HG02938 (cell line): ENCODE data around the gene APBB2.
"Not testable (repeated sequence)": the region's sequence is repeated elsewhere in the genome, so short reads cannot be mapped to it uniquely, and the experiment has no call there.

Experiments used
- ATAC-seq: cut with Tn5 transposase; IDR thresholded peaks from one replicate; pipeline ENCODE4 v1.9.1; 2021; ENCODE audit warnings: mild to moderate bottlenecking, moderate library complexity; ENCODE audit not compliant: unreplicated experiment

The APBB2 gene

DNA sequence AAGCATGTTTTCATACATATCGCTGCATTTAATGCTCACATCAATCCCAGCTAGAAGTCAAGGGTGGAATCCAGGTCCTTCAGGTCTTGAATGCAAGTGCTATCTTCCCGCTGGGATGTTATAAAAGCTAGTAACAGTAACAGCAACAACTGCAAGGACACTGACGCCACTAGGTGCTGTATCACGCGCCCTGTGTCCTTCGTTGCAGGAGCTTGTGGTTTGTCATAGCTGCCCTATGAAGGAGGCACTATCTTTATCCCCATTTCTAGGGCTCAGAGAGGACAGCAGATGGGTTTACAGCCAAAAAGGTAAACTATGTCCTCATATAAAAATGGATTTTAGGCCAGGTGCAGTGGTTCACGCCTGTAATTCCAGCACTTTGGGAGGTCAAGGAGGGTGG, 261.7 kb downstream of the APBB2 start:
- ATAC-seq = no peak

- ATAC-seq = no peak
Observed at GRCh38 chr4:40952217-40952616, 262.1 kb downstream of the APBB2 start.

GRCh38 chr4:40951026-40951425, 263.3 kb downstream of the APBB2 start:
- no peak for ATAC-seq

DNA sequence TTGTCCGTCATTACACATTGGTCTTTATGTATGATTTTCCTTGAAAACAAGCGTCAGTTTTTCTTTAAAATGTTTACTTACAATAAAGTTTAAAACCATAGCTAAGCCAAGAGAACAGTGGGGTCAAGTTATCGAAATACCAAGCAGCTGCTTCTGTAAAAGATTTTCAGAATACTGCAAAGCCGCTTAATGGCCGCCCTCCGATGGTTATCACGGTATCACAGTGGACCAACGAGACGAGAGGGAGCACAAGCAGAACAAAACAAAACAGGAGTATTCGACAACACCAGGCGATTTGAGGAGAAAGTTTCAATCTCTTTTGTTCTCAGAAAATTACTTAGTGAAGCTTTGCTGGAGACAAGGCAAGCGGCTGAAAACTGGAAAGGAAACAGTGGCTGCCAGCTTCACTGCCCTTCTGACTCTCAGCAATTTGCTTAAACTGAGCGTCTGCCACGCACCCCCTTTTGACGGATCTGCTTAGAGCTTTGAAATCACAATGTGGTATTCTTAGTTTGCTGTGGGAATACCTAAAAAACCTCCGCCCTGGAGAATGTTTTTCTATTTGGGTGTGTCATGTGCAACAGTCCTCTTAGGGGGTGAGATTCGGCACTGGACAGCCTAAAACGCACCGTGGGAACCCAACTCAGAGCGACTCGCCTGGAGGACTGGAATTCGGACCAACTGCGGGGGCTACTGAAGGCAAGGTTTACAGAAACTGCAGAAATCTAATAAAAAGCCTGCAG, 264.8 kb downstream of the APBB2 start:
- ATAC-seq = no peak

- no peak for ATAC-seq
Observed at GRCh38 chr4:40948014-40948413, 266.3 kb downstream of the APBB2 start.

DNA sequence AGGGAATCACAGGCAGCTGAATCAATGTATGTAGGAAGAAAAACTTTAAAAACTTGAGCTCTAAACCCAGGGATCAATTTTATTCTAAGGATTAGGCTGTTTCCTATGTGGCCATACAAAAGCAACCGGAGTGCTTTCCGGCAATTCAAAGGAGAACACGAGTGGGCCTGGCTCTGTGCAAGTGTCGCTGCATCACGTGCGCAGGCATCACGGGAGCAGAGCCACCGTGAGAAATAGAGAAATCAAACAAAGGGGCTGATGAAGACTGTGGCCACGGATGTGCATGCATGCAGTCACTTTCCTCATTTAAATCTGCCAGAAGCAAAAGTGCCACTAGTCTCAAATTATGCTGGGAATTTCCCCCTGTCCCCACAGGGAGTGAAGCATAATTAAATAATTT, 267.7 kb downstream of the APBB2 start:
- ATAC-seq = no peak

DNA sequence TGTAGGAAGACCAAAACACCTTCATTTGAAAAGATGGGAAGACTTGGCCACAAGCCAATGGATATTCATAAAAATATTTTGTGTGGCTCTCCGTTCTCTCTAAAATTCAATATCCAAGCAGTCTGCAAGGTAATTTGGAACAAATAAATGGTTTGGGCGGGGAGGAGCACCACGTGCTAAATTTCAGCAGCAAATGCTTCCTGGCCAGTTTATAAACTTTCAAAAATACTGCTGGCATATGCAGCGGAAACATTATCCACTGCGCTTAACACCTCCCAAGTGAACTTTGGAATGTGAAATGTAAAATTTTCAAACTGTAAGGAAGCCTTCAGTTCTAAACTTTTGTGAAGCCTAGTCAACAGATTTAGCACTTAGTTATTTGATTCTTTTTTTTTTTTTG, 273.6 kb downstream of the APBB2 start:
- no peak for ATAC-seq

DNA sequence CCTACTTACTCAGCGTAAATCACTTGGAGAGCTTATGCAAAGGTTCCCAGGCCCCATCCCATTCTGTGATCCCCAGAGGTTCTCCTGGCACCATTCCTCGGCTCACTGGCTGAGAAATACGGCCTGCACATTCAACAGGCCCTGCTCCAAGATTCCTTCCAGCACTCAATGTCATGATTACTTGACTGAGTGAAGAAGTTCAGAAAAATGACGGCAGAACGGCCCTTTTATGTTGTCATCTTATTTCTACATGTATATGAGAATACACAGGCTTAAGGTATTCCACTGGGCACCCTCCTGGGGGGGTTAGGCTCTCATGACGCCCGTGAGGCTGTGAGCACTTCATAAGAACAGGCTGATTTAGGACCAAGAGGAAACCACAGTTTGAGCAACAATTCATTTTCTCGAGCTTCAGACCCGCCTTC, 274.0 kb downstream of the APBB2 start:
- no peak for ATAC-seq

- no peak for ATAC-seq
Observed at GRCh38 chr4:40939856-40940255, 274.5 kb downstream of the APBB2 start.

- no peak for ATAC-seq
Observed at GRCh38 chr4:40938337-40938736, 276.0 kb downstream of the APBB2 start.

DNA sequence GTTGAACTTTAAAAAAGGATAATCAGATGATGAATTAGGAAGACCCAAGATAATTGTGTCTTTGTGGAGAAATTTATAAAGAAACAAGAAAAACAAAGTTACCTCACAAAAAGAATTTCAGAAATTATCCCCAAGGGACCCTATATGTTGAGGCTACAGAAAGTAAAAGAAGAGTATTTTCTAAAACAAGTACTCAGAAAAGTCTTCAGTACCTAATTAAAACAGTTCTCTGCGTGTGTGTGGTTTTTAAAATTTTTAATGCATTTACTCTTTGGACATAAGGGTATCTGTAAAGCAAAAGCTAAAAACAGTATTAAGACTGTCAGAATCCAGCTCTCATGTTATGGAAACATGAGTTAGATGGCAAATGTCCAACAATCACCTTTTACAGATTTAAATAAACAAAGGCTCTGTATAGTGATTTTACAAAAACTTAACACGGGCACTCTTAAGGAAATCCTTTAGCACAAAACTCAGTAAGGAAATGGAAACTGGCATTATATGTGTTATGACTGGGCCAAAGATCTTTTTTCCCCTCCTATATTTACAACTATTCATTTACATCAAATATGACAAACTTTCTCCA, 277.1 kb downstream of the APBB2 start:
- ATAC-seq = no peak

GRCh38 chr4:40934676-40935075, 279.7 kb downstream of the APBB2 start:
- ATAC-seq = no peak

DNA sequence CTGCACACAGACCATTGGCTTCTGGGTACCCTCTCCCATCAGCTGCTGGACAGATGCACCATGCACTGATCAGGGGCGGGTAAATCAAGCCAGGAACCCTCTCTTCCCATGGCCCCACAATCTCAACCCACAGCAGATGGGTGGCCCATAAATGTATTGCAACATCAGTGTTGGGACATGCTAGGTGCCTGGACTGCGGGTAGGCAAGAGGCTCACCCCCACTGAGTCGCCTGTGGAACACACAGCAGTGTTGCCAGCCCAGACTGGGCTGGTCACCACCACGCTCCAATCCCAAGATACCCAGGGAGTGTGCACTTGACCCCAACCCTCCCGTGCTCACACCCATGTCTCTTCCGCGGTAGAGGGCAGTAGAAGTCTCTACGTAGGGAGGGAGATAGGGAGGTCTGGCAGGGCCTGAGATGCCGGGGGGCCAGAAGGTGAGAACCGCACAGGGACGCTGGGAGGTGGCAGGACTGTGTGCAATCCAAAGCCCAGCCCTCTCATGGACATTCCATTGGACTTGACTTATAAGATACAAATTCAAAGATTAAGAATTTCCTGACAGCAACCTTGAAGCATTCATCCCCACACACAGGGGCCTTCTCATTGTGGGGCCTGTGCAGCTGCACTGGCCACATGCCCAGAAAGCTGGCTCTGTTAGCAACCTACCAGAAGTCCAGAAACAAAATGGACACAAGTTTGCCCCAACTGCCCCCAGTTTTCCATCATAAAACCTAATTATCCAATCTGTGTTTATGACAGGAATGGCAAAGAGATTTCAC, 280.9 kb downstream of the APBB2 start:
- ATAC-seq = no peak

- no peak for ATAC-seq
Observed at GRCh38 chr4:40931841-40932240, 282.5 kb downstream of the APBB2 start.

- no peak for ATAC-seq
Observed at GRCh38 chr4:40931238-40931637, 283.1 kb downstream of the APBB2 start.

GRCh38 chr4:40927074-40927473, 287.3 kb downstream of the APBB2 start:
- no peak for ATAC-seq

- no peak for ATAC-seq
Observed at GRCh38 chr4:40924793-40925117, 289.6 kb downstream of the APBB2 start.

GRCh38 chr4:40924096-40924792, 290.1 kb downstream of the APBB2 start:
- ATAC-seq = no peak

- no peak for ATAC-seq
Observed at GRCh38 chr4:40923316-40924095, 290.8 kb downstream of the APBB2 start.

DNA sequence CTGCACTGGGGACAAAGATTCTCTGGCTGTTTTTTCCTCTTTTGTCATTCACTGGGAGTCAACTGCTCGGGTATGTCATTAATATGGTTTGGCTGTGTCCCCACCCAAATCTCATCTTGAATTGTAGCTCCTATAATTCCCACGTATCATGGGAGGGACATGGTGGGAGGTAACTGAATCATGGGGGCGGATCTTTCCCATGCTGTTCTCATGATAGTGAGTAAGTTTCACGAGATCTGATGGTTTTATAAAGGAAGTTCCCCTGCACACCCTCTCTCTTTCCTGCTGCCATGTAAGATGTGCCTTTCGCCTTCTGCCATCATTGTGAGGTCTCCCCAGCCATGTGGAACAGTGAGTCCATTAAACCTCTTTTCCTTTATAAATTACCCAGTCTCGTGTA, 294.4 kb downstream of the APBB2 start:
- ATAC-seq = not testable (repeated sequence)

- no peak for ATAC-seq
Observed at GRCh38 chr4:40918330-40918729, 296.0 kb downstream of the APBB2 start.
